NCI-H1436 treated with DMSO at 0.1 percent for 48 hours (cell line): Measurements from ENCODE around the gene SLC22A14.
"Not testable (repeated sequence)": the region's sequence is repeated elsewhere in the genome, so short reads cannot be mapped to it uniquely, and the experiment has no call there.

Experiments used
- DNase-seq: peaks from one replicate; lab custom pipeline; 2025; lab: John Stamatoyannopoulos, UW

The SLC22A14 gene

DNA sequence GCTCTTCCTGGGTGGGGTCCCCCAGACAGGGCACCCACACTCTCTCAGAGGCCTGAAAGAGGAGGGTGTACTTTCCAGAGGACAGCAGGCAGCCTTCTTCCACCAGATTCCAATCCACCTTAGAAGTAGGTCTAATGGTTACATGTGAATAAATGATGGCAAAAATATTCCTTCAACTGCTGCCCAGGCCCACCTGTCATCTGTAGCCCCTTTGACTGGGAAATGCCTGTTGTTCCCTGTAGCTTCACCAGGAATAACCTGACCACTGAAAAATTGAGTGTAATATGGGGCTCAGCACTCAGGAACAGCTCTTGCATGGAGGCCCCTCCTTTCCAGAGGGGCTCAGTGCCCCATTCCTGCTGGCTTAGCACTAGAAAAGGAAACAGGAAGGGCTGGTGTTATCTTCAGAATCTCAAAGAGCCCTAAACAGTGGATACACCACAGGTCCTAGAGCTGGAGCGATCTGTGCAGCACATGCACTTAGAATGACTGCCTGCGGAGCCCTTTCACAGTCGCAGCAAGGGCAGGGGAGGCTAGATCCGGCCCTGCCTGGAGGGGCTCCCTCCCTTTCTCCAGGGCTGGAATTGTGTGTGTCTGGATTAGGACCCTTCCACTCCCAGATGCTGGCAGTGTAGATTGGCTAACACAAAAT is 32.1 kb downstream of the SLC22A14 start:
- DNase-seq: no peak

DNA sequence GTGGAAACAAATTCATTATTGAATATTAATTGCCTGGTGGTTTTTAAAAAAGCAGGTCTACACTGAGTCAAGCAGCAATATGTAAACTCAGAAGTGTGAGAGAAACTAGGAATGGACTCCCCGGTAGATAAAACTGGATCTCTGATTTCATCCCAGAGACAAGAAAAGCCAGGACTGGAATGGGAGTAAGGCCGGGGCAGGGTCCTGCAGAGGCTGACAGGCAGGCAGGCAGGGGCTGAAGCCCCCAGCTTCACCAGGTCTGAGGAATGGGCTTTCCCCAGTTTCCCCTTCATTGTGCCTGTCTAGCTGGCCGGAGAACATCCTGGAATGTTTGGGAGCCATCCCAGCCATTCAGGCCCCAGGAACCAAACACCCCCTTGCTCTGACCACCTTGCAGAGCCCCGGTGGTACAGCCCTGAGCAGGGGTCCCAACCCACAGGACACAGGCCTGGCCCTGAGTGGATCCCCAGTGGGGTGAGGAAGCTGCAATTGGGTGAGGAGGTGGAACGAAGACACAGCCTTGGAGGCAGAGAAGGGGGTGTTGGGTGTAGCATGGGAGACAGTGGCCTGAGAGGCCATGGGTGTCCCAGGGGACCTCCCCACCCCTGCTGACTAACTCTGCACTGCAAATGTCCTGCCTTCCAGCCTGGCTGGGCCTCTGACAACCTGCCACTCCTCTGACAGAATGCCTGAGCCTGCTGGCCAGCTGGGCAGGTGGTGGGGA is 32.8 kb downstream of the SLC22A14 start:
- DNase-seq: no peak

DNA sequence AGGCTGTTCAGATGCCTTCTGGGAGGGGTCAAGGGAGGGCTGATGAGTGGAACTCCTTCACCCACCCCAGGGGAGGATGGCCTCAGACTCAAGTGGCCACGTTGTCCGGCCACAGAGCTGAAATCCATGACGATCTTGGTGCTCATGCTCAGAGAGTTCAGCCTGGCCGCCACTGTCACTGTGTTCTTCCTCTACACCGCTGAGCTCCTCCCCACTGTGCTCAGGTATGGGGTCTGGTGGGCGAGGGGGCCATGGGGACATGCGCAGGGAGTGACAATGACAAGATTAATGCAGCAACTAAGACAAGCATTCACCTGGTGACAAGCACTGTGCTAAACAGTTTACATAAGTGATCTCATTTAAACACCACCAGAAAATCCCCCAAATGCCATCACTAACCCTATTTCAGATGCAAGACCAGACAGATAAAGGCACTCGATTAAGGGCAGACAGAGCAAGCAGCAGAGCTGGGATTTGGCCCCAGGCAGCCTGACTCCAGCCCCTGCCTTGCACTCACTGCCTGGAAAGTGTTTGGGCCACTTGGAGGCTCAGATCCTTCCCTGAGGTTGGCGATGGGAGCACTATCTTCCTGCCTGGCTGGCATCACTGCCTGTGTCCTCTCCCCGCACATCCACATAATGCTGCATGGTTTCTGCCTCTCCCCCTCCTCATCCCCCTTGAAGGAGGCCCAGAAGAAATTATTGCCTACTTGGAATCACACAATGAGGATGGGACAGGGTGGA is 33.6 kb downstream of the SLC22A14 start:
- no peak for DNase-seq

DNA sequence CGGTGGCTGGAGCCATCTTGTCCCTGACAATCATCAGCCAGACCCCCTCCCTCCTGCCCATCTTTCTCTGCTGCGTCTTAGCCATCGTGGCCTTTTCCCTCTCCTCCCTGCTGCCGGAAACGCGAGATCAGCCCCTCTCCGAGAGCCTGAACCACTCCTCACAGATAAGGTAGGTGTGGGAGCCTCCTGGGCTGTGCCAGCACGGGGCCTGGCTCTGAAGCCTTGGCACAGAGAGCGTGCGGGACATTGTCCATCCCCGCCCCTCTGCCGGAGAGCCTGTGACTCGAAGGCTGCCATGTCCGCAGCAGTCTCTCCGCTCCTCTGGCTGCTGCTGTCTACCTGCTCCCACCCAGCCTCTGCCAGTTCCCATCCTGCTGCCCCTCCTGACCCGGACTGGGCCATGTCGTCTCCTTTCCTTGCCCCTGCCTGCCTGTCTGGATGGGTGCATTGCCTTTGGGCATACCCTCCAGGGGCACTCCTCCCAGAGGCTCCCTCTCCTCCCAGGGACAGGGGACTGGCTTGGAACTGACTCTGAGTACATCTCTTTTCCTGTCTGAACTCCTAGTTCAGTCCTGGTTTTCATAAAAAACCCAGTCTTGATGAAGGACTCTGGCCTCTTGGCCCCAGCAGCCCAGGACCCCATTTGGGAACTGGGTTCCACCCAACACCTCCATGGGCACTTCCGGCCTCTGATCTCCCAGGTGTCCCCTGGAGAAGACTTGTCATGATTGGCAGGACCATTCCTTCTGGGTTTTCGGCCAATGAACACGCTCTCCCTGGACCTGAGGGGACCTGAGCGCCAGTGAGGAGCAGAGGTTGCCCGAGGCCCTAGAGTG is 34.5 kb downstream of the SLC22A14 start:
- DNase-seq: no peak

DNA sequence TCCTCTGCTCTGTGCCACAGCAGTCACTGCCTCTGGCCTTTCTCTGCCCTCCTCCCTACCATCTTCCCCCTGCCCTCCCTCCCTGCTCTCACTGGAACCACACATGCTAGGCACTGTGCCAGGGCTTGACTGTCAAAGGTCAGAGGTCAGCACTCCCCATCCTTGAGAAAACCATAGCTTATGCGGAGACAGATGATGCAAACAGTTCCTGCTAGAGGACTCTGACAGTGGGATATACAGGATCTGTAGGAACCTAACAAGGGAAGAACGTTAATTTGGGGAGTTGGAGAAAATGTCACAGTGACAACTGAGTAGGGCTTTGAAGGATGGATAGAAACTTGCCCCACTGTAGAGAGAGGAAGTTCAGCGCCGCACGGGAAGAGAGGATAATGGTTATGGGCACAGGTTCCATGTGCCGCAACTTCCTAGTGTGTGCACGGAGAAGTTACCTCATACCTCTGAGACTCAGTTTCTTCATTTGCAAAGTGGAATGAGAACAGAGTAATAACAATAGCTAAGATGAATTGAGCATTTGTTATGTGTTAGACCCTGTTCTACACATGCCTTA is 35.2 kb downstream of the SLC22A14 start:
- DNase-seq: no peak

DNA sequence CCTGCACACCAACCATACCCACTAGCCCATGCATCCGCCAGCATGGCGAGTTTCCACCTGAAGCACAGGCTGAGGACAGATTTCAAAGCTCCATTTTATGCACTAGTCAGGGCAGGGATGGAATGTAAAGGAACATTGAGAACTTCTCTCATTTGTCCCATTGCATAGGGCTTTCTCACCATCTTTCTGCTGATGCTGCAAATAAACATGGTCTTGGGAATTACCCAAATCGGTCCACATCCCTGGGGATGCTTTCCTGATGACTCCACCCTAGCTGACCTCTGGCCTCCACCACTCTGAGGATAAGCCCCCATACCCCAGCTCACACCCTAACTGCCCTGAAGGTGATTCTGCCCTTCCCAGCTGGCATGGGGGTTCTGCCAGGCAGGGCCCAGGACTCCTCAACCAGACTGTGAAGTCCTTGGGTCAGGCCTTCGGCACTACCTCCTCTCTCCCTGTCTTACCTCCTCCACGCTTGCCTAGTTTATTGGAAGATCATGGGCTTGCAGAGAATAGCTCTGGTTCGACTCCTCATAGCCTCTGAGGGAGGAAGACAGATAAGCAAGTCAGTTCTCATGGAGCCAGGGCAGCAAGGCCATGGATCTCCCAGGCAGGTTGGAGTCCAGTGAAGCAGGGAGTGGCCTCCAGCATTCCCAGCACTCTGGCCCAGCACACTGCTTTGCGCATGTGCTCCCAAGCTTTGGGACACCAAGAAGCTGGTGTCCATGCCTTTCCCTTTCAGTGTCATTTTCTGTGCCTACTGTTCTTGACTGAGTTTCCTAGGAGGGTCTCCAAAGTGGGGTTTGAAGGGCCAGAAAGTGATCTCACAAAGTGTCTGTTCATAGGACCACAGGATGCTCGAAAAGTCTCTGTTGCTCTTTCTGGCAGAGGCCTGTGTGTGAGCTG is 36.9 kb downstream of the SLC22A14 start:
- DNase-seq: no peak

- DNase-seq: not testable (repeated sequence)
Measured at GRCh38 chr3:38320638-38321037, 38.5 kb downstream of the SLC22A14 start.

DNA sequence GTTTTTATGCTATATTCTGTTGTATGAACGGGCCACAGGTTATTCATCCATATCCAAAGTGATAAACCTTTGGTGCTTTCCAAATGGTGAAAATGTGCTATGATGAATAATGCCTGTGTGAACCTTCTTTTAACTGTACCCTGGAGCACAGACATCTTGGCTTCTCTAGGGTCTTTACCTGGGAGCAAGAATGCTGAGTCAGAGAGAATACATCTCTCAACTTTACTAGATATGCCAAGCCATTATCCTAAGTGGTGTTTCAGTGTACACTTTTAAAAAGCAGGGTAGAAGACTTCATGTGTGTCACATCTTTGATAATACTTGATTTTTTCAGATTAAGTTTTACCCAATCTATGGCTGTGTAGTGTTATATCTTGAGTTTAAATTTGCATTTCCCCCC is 41.0 kb downstream of the SLC22A14 start:
- no peak for DNase-seq

GRCh38 chr3:38325256-38325655 is 43.2 kb downstream of the SLC22A14 start:
- DNase-seq: no peak

GRCh38 chr3:38327335-38328009 is 45.4 kb downstream of the SLC22A14 start:
- DNase-seq: no peak

DNA sequence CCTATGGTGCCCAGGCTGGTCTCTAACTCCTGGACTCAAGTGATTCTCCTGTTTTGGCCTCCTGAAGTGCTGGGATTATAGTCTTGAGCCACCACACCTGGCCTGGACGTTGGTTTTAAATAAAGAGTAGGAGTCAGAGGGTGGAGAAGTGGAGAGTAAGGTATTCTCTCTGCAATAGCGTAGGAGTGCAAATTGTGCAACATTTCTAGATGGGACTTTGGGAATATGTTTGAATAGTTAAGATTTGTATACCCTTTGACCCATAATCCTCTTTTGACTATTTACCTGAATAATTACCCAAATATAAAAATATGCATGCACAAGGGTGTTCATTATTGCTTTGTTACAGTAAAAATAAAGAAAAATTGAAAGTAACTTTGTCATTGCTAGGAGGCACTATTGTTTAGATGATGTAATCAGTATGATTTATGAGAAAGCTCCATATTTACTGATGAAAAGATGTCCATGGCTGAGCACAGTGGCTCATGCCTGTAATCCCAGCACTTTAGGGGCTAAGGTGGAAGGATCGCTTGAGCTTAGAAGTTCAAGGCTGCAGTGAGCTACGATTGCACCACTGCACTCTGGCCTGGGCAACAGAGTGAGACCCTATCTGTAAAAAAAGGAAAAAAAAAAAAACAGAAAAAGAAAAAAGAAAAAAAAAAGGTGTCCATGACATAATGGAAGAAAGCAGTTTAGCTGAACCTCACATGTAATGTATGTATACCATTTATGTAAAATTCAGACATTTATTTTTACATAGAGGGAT is 49.3 kb downstream of the SLC22A14 start:
- DNase-seq: no peak

DNA sequence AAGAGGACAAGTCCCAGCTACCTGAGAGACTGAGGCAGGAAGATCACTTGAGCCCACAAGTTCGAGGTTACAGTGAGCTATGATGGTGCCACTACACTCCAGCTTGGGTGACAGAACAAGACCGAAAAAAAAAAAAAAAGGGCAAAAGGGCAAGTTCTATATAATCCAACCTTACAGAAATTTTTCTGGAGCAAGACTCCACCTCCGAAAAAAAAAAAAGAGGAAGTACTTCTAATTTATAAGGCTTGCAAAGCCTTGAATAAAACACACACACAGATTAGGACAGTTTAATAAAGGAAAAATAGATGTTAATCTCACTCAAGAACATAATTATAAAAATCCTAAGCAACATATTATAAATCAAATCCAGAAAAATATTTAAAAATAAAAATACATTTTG is 50.1 kb downstream of the SLC22A14 start:
- DNase-seq: no peak

DNA sequence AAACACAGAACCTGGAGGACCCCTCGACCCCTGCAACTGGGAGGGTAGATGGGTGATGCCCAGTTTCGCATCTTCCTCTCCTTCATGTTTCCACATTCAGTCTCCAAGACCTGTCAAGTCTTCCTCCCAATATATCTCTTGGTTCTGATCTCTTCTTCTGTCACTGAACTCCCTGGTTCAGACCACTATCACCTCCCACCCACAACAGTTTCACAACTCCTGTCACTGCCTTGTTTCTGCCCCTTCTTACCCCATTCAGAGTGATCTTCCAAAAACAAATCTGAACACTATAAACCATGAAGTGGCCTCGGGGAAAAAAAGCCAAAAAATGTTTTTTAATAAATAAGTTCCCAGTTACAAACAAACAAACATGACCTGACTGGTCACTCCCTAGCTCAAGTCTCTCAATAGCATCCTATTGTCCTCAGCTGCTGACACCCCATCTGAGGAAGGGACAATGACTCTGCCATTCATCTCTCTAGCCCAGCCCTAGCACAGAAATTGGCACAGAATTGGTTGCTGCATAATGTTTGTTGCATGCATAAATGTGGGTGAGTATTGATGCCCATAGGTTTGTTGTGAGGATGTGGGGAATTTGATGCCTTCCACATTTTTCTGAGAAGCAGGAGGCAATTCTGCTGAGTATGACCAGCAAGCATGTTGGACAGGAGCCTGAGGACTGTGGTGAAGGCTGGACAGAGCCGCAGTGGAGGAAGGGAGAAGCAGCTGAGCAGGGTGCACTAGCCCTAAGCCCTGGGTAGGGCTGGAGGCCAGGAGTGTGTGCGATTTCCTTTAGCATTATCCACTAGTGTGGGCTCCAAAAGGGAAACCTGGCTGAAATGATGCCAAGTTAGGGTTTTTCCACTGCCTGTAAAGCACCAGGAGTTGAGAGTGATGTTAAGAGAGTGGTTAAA is 52.3 kb downstream of the SLC22A14 start:
- no peak for DNase-seq

DNA sequence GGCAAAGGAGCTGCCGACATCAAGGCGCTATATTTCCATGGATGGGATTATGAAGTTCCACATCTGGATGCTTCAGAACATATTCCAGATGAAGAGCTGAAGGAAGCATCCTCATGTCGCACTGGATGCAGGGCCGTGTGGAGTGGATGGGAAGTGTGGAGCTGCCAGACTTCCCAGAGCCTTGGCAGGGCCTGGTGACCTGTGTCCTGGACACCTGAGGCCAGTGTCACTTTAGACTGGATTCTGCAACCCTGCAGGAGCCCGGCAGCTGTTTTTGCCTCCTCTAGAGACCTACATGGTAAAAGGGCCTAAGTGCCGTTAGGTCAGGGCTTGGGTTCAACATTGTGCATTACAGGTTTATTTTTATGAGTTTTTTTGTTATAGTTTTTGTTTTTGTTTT is 53.2 kb downstream of the SLC22A14 start:
- no peak for DNase-seq

- DNase-seq: no peak
Measured at GRCh38 chr3:38337703-38338102, 55.6 kb downstream of the SLC22A14 start.

DNA sequence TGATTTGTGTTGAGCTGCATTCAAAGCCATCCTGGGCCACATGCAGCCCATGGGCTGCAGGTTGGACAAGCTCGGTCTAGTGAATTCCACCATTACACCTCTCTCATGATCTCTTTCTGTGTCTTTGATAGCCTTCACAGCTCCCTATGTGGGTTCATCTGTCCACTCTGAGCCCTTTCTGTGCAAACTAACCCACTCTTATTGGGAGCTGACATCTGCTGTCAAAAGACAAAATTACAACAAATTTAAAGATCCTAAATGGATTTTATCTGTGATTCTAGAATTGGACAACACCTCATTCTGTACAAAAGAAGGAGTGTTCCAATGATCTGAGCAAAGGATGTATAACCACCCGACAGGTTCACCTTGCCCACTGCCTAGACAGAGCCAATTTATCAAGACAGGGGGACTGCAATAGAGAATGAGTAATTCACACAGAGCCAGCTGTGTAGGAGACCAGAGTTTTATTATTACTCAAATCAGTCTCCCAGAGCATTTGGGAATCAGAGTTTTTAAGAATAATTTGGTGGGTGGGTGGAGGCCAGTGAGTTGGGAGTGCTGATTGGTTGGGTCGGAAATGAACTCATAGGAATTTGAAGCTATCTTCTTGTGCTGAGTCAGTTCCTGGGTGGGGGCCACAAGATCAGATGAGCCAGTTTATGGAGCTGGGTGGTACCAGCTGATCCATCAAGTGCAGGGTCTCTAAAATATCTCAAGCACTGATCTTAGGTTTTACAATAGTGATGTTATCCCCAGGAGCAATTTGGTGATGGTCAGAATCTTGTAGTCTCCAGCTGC is 61.9 kb downstream of the SLC22A14 start:
- DNase-seq: no peak

DNA sequence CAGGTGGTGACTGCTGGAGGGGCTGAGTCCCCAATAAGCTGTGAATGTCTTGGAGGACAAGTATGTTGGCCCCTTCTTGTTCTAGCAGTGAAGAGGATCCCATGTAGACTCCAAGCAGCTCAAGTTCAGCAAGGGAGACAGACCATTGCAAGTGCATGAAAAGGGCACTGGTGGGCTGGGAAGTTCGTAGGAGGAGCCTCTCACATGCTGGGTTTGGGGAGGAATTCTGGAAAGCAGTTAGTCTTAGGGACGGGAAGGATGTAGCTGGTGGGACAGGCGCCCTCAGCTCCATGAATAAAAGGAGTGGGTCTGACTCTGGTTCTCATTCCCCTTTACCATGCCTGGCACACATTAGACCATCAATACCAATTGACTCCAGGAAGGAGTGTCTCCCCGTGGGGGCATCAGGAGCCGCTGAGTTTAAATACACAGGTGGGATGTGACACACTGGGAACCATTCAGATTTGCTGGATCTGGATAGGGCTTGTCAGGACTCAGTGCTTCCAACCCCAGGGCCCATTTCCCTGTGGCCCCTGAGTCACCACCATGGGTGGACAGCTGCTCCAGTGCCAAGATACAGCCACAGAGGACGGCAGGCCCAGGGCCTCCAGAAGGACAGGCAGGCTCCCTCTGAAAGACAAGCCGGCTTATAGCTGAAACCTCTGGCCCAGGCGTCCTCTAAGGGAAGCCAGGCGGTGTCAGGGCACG is 63.9 kb downstream of the SLC22A14 start:
- DNase-seq: no peak
